ENCODE data around the gene GLMP.
A peak's percentile ranks its signal among the peaks of the same experiment; 100 is the strongest.

Gene GLMP, protein sequence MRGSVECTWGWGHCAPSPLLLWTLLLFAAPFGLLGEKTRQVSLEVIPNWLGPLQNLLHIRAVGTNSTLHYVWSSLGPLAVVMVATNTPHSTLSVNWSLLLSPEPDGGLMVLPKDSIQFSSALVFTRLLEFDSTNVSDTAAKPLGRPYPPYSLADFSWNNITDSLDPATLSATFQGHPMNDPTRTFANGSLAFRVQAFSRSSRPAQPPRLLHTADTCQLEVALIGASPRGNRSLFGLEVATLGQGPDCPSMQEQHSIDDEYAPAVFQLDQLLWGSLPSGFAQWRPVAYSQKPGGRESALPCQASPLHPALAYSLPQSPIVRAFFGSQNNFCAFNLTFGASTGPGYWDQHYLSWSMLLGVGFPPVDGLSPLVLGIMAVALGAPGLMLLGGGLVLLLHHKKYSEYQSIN

DNA sequence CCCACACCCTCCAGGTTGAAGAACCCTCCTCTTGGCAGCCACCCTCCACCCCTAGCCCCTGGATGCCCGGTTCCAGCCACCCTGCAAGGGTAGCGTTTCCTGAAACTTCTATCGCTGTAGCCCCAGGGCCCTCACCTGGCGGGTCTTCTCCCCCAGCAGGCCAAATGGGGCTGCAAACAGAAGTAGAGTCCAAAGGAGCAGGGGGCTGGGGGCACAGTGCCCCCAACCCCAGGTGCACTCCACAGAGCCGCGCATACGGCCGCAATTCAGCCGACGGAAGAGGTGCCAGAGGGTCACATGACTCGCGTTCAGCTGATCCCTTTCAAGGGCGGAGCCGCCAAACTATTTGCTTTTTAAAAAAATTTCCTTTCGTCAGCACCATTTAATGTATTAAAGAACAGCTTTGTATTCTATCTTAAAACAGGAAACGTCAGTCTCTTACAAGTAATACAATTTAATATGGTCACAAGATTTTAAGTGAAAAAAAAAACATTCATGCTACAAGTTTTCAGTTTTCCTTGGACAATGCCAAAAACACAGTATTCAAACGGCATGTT lies at the start of gene GLMP:
Gene GLMP, minus strand, starts transcription at position 289 of the 557 bp plus-strand sequence. Its CDS starts 34 bp downstream, at position 255.
- Histone ChIP-seq H3K4me2 (ENCODE audit: low read length) (peak within 1 kb of the TSS; percentile 88), H3K79me2 (ENCODE audit: low read length) (no peaks in the 10 kb centered on the region; the same call in 1 of the 2 replicates), H3K9ac (ENCODE audit: low read length) (peak within 1 kb of the TSS; percentile 71), H4K20me1 (ENCODE audit: insufficient read depth, low read length) (no peaks in the 10 kb centered on the region), H3K9me3 (ENCODE audit: insufficient read depth, low read length) (no peaks in the 10 kb centered on the region), H3K27ac (ENCODE audit: low read length) (no peak within 1 kb of the TSS), H3K36me3 (replicated peaks; ENCODE audit: low read depth, low read length) (peaks cover 9% of the 10 kb centered on the region), H3K4me3 (ENCODE audit: low read length) (peak within 1 kb of the TSS; percentile 89), H2AFZ (ENCODE audit: low read depth, low read length) (peak within 1 kb of the TSS; percentile 91), H3K4me1 (ENCODE audit: low read length) (peaks cover 11% of the 10 kb centered on the region), H3K27me3 (ENCODE audit: low read depth, low read length) (no peaks in the 10 kb centered on the region)
- TF ChIP-seq EZH2phosphoT487 (IDR thresholded peaks at IDR 0.05; ENCODE audit: low read depth), result no peak
- TF ChIP-seq, protein P1, sequence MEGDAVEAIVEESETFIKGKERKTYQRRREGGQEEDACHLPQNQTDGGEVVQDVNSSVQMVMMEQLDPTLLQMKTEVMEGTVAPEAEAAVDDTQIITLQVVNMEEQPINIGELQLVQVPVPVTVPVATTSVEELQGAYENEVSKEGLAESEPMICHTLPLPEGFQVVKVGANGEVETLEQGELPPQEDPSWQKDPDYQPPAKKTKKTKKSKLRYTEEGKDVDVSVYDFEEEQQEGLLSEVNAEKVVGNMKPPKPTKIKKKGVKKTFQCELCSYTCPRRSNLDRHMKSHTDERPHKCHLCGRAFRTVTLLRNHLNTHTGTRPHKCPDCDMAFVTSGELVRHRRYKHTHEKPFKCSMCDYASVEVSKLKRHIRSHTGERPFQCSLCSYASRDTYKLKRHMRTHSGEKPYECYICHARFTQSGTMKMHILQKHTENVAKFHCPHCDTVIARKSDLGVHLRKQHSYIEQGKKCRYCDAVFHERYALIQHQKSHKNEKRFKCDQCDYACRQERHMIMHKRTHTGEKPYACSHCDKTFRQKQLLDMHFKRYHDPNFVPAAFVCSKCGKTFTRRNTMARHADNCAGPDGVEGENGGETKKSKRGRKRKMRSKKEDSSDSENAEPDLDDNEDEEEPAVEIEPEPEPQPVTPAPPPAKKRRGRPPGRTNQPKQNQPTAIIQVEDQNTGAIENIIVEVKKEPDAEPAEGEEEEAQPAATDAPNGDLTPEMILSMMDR (IDR thresholded peaks at IDR 0.05; ENCODE audit: low read depth, low read length), result no peak

DNA sequence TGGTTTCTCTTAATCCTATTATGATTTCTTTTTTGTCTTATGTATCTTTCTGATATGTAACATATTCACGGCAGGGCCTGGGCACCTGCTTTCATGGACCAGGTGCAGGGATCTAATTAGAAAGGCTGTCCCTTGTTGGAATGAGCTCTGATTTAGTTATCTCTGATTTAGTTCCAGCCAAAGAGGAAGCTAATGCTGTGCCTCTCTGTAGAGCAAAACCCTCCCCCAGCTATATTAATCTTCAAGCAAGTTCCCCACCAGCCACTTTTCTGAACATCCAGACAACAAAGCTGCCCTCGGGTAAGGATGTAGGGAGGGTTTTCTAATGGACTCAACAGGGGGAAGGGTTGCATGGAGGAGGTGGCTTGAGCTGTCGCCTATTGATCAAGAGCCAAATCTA lies 48.9 kb upstream of the GLMP start:
- no peak overlapping the region for H3K4me3 ChIP-seq (ENCODE audit: low read length)
- no peaks in the 10 kb centered on the region for H3K36me3 ChIP-seq (replicated peaks; ENCODE audit: low read depth, low read length)
- H3K79me2 ChIP-seq (ENCODE audit: low read length), result no peaks in the 10 kb centered on the region
- peaks cover under 1% of the 10 kb centered on the region for H3K4me1 ChIP-seq (ENCODE audit: low read length)
- H3K9me3 ChIP-seq (ENCODE audit: insufficient read depth, low read length), result no peaks in the 10 kb centered on the region
- TF ChIP-seq, protein P1 (IDR thresholded peaks at IDR 0.05; ENCODE audit: low read depth, low read length), result no peak
- no peak for TF ChIP-seq EZH2phosphoT487 (IDR thresholded peaks at IDR 0.05; ENCODE audit: low read depth)
- H3K27ac ChIP-seq (ENCODE audit: low read length), result no peak overlapping the region
- no peak overlapping the region for H3K4me2 ChIP-seq (ENCODE audit: low read length)
- peaks cover 15% of the 10 kb centered on the region; the same call in 1 of the 2 replicates for H3K27me3 ChIP-seq (ENCODE audit: low read depth, low read length)
- no peak overlapping the region for H2AFZ ChIP-seq (ENCODE audit: low read depth, low read length)
- H3K9ac ChIP-seq (ENCODE audit: low read length), result no peak overlapping the region
- H4K20me1 ChIP-seq (ENCODE audit: insufficient read depth, low read length), result no peaks in the 10 kb centered on the region

DNA sequence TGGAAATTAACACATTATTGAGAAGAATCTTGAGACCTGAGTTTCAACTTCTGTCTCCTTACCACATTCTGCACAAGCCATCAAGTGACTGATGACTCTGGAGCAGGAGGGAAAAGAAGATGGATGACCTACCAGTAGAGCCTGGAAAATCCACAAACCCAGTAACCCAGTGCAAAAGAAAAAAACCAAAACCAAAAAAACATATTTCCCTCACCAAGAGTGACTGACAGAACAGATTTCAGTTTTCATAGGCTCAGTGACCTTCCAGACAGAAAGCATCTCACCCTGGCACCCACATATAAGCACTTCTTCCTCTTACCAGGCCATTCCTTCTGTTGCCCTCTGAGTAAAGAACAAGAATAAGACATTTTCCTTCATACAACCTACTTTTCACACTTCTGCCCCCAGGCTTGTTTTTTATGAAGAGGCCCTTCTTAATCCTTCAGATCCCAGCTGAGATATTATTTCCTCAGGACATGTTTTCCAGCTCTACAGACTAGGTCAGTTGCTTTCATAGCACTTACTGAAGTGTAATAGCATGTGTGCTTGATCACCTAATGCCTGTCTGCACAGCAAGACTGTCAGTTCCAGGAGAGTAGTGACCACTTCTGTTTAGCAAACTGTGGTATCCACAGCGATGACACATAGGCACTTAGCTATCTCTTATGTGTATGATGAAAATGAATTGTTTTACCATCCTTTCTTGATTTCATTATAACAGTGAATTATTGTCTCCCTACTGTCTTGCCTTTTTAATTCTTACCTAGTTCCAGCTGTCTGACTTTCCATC lies 46.9 kb upstream of the GLMP start:
- Histone ChIP-seq H3K79me2 (ENCODE audit: low read length) (peaks cover 10% of the 10 kb centered on the region), H3K4me3 (ENCODE audit: low read length) (no peak overlapping the region), H3K4me2 (ENCODE audit: low read length) (no peak overlapping the region), H4K20me1 (ENCODE audit: insufficient read depth, low read length) (no peaks in the 10 kb centered on the region), H3K9me3 (ENCODE audit: insufficient read depth, low read length) (no peaks in the 10 kb centered on the region), H3K9ac (ENCODE audit: low read length) (no peak overlapping the region), H3K4me1 (ENCODE audit: low read length) (peaks cover 4% of the 10 kb centered on the region), H3K27ac (ENCODE audit: low read length) (no peak overlapping the region), H3K27me3 (ENCODE audit: low read depth, low read length) (peaks cover 15% of the 10 kb centered on the region; the same call in 1 of the 2 replicates), H2AFZ (ENCODE audit: low read depth, low read length) (no peak overlapping the region), H3K36me3 (replicated peaks; ENCODE audit: low read depth, low read length) (no peaks in the 10 kb centered on the region)
- TF ChIP-seq, protein P1 (IDR thresholded peaks at IDR 0.05; ENCODE audit: low read depth, low read length), result no peak
- no peak for TF ChIP-seq EZH2phosphoT487 (IDR thresholded peaks at IDR 0.05; ENCODE audit: low read depth)

Measured in OCI-LY3 (cell line).